GM23338 (cell line): ENCODE measurements around the gene SLC39A11. TPM values are rescaled to one million over a fixed set of nuclear protein-coding genes. Genes with fewer than 3 reads are reported as not detected.
"Not testable (repeated sequence)": the region's sequence is repeated elsewhere in the genome, so short reads cannot be mapped to it uniquely, and the experiment has no call there.

Experiments used
- ATAC-seq: fragments of 200-7000 bp; cut with Tn5 transposase; 3 replicates; pipeline ENCODE4 v1.9.1; 2020
- DNase-seq: peaks from one replicate; pipeline ENCODE4 v3.0.0-alpha.2; 2015; ENCODE audit warnings: low spot score
- H2AFZ ChIP-seq: fragments of 200-600 bp; sonication (generic); 2 replicates; pipeline ENCODE4 v1.8.0; 2016; ENCODE audit warnings: antibody characterized with exemption, mild to moderate bottlenecking, moderate library complexity
- H3F3A ChIP-seq: fragments of 200-600 bp; sonication (generic); replicated peaks from 2 replicates; pipeline ENCODE4 v1.8.0; 2017; ENCODE audit warnings: antibody characterized with exemption, mixed run types, low read depth
- H3K27ac ChIP-seq: fragments of 200-600 bp; sonication (generic); 2 replicates; pipeline ENCODE4 v1.6.1; 2016; ENCODE audit warnings: low read depth
- H3K27me3 ChIP-seq: fragments of 200-600 bp; sonication (generic); 2 replicates; pipeline ENCODE4 v1.8.0; 2016; ENCODE audit warnings: mild to moderate bottlenecking, mixed run types, moderate library complexity; ENCODE audit not compliant: insufficient read depth
- H3K36me3 ChIP-seq: fragments of 200-600 bp; sonication (generic); 2 replicates; pipeline ENCODE4 v1.8.0; 2016; ENCODE audit warnings: mild to moderate bottlenecking; ENCODE audit not compliant: insufficient read depth
- H3K4me1 ChIP-seq: fragments of 200-600 bp; sonication (generic); 2 replicates; pipeline ENCODE4 v1.8.0; 2016; ENCODE audit warnings: mild to moderate bottlenecking, moderate library complexity; ENCODE audit not compliant: insufficient read depth
- H3K4me2 ChIP-seq: fragments of 200-600 bp; sonication (generic); 2 replicates; pipeline ENCODE4 v1.7.1; 2017; ENCODE audit warnings: mixed run types
- H3K4me3 ChIP-seq: fragments of 200-600 bp; sonication (generic); 2 replicates; pipeline ENCODE4 v1.6.1; 2016; ENCODE audit warnings: mixed run types
- H3K79me2 ChIP-seq: fragments of 200-600 bp; sonication (generic); replicated peaks from 2 replicates; pipeline ENCODE4 v1.8.0; 2017; ENCODE audit warnings: mild to moderate bottlenecking; ENCODE audit not compliant: insufficient read depth
- H3K9me2 ChIP-seq: fragments of 200-600 bp; sonication (generic); 2 replicates; pipeline ENCODE4 v1.8.0; 2017; ENCODE audit not compliant: insufficient read depth
- H4K20me1 ChIP-seq: fragments of 200-600 bp; sonication (generic); replicated peaks from 2 replicates; pipeline ENCODE4 v1.8.0; 2017; ENCODE audit warnings: mild to moderate bottlenecking; ENCODE audit not compliant: insufficient read depth
- H3K27ac Mint-ChIP-seq: 2 replicates; pipeline ENCODE4 v1.8.0; 2020; ENCODE audit warnings: inconsistent platforms, mild to moderate bottlenecking, moderate library complexity, mixed read lengths
- H3K27me3 Mint-ChIP-seq: 3 replicates; pipeline ENCODE4 v1.8.0; 2022; ENCODE audit warnings: low read depth, mild to moderate bottlenecking, moderate library complexity, mixed read lengths, inconsistent platforms; ENCODE audit not compliant: insufficient read depth, poor library complexity
- H3K36me3 Mint-ChIP-seq: 3 replicates; pipeline ENCODE4 v1.8.0; 2021; ENCODE audit warnings: low read depth, mild to moderate bottlenecking, inconsistent platforms, moderate library complexity, mixed read lengths
- H3K4me1 Mint-ChIP-seq: 3 replicates; pipeline ENCODE4 v1.8.0; 2020; ENCODE audit warnings: mild to moderate bottlenecking, inconsistent platforms, mixed read lengths
- H3K4me3 Mint-ChIP-seq: 3 replicates; pipeline ENCODE4 v1.8.0; 2021; ENCODE audit warnings: moderate library complexity, mild to moderate bottlenecking, inconsistent platforms, mixed read lengths
- H3K9me3 Mint-ChIP-seq: 3 replicates; pipeline ENCODE4 v1.8.0; 2020; ENCODE audit warnings: moderate library complexity, mild to moderate bottlenecking, inconsistent platforms, mixed read lengths
- CREB1 ChIP-seq: fragments of 250-450 bp; sonication (Bioruptor Pico); IDR thresholded peaks from 2 replicates; pipeline ENCODE4 v1.5.0; 2020; ENCODE audit warnings: low read depth, mild to moderate bottlenecking, moderate library complexity
- CTCF ChIP-seq, 2 experiments: fragments of 200-600 bp in 1 of 2; sonication (generic) in 1 of 2; conservative IDR thresholded peaks; 2 replicates each; pipeline versions ENCODE4 v1.5.1 to v1.6.1; 2016 to 2017; ENCODE audit warnings: antibody characterized with exemption in 2 of 2, low read depth in 2 of 2, mild to moderate bottlenecking in 2 of 2, moderate library complexity in 1 of 2
- EZH2 ChIP-seq: fragments of 200-600 bp; sonication (generic); IDR thresholded peaks from one replicate; pipeline ENCODE4 v1.8.0; 2017; ENCODE audit warnings: antibody characterized with exemption, mild to moderate bottlenecking, low read depth; ENCODE audit not compliant: unreplicated experiment
- EZH2phosphoT487 ChIP-seq: fragments of 200-600 bp; sonication (generic); IDR thresholded peaks from one replicate; pipeline ENCODE4 v1.8.1; 2018; ENCODE audit warnings: antibody characterized with exemption; ENCODE audit not compliant: unreplicated experiment
- JUNB ChIP-seq: IDR thresholded peaks from one replicate; pipeline ENCODE4 v1.6.1; 2016; ENCODE audit warnings: antibody characterized with exemption; ENCODE audit not compliant: unreplicated experiment
- NANOG ChIP-seq: IDR thresholded peaks from 2 replicates; pipeline ENCODE4 v1.6.1; 2016; ENCODE audit warnings: antibody characterized with exemption, borderline replicate concordance
- POLR2AphosphoS5 ChIP-seq: IDR thresholded peaks from 2 replicates; pipeline ENCODE4 v1.6.1; 2016; ENCODE audit warnings: antibody characterized with exemption, low read depth
- STAT1 ChIP-seq: IDR thresholded peaks from one replicate; pipeline ENCODE4 v1.6.1; 2016; ENCODE audit warnings: antibody characterized with exemption; ENCODE audit not compliant: unreplicated experiment
- ZNF331 ChIP-seq: fragments of 250-450 bp; sonication (Bioruptor Pico); IDR thresholded peaks from 2 replicates; pipeline ENCODE4 v1.5.0; 2020; ENCODE audit warnings: low read depth, mild to moderate bottlenecking, moderate library complexity
- ZNF462 ChIP-seq: fragments of 250-450 bp; sonication (Bioruptor Pico); IDR thresholded peaks from 2 replicates; pipeline ENCODE4 v1.5.0; 2020; ENCODE audit warnings: mild to moderate bottlenecking, moderate library complexity
- polyA plus RNA-seq: library from polyadenylated mRNA; unstranded; fragments of >200 nt; fragmentation: Nextera tagmentation; extraction: Ambion mirVana; gene quantifications from 2 replicates; pipeline ENCODE4 v1.2.1, GENCODE V29; 2016
- total RNA-seq: library from RNA; depleted of rRNA; stranded (reverse); fragments of >200 nt; shearing (Covaris generic); gene quantifications from 2 replicates; pipeline ENCODE4 v1.2.3, GENCODE V29; 2014
- TF ChIP-seq, protein P1 (sequence below): IDR thresholded peaks from one replicate; pipeline ENCODE4 v1.6.1; 2018; ENCODE audit warnings: antibody characterized with exemption; ENCODE audit not compliant: unreplicated experiment

SLC39A11 gene
- total and polyA plus RNA-seq, 2 experiments from 2014 or later = 10.8 to 18.1 TPM

DNA sequence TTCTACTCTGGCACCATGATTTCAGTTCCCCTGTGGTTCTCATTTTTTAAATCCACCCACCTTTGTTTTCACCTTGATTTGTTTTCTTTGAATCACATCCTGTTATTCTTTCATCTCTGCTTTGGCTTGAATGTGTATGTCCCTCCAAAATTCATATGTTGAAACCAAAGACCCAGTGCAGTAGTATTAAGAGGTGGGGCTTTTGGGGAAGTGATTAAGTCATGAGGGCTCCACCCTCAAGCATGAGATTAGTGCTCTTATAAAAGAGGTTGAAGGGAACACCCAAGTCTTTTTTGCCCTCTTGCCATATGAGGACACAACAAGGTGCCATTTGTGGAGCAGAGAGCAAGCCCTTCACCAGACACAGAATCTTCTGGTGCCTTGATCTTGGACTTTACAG is 382.3 kb downstream of the SLC39A11 start:
- Mint-ChIP-seq H3K27me3 (peaks cover 2% of the 10 kb centered on the region), H3K9me3 (peaks cover 12% of the 10 kb centered on the region), H3K4me3 (no peak overlapping the region), H3K4me1 (no peaks in the 10 kb centered on the region; the same call in 2 of the 3 replicates), H3K36me3 (peaks cover 4% of the 10 kb centered on the region; the same call in 2 of the 3 replicates), H3K27ac (no peak overlapping the region)
- Histone ChIP-seq H3K36me3 (no peaks in the 10 kb centered on the region), H2AFZ (no peak overlapping the region), H3K27ac (no peak overlapping the region), H3K9me2 (peaks cover 7% of the 10 kb centered on the region; the same call in 1 of the 2 replicates), H3F3A (no peaks in the 10 kb centered on the region), H3K27me3 (no peaks in the 10 kb centered on the region), H3K79me2 (no peaks in the 10 kb centered on the region), H3K4me1 (no peaks in the 10 kb centered on the region), H4K20me1 (no peaks in the 10 kb centered on the region), H3K4me3 (no peak overlapping the region), H3K4me2 (no peak overlapping the region)
- no peak for TF ChIP-seq POLR2AphosphoS5
- no peak for TF ChIP-seq EZH2
- TF ChIP-seq EZH2phosphoT487 = no peak
- no peak for TF ChIP-seq ZNF331 (CRISPR knock-in tag)
- no peak for TF ChIP-seq NANOG
- no peak for TF ChIP-seq CREB1
- TF ChIP-seq CTCF (conservative IDR thresholded peaks at IDR 0.05; ENCODE audit: low read depth in 2 of 2) = no peak
- no peak for TF ChIP-seq ZNF462 (CRISPR knock-in tag)
- TF ChIP-seq STAT1 = no peak
- TF ChIP-seq, protein P1, sequence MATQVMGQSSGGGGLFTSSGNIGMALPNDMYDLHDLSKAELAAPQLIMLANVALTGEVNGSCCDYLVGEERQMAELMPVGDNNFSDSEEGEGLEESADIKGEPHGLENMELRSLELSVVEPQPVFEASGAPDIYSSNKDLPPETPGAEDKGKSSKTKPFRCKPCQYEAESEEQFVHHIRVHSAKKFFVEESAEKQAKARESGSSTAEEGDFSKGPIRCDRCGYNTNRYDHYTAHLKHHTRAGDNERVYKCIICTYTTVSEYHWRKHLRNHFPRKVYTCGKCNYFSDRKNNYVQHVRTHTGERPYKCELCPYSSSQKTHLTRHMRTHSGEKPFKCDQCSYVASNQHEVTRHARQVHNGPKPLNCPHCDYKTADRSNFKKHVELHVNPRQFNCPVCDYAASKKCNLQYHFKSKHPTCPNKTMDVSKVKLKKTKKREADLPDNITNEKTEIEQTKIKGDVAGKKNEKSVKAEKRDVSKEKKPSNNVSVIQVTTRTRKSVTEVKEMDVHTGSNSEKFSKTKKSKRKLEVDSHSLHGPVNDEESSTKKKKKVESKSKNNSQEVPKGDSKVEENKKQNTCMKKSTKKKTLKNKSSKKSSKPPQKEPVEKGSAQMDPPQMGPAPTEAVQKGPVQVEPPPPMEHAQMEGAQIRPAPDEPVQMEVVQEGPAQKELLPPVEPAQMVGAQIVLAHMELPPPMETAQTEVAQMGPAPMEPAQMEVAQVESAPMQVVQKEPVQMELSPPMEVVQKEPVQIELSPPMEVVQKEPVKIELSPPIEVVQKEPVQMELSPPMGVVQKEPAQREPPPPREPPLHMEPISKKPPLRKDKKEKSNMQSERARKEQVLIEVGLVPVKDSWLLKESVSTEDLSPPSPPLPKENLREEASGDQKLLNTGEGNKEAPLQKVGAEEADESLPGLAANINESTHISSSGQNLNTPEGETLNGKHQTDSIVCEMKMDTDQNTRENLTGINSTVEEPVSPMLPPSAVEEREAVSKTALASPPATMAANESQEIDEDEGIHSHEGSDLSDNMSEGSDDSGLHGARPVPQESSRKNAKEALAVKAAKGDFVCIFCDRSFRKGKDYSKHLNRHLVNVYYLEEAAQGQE = no peak
- no peak for TF ChIP-seq JUNB
- DNase-seq = no peak
- ATAC-seq = no peak

- not testable (repeated sequence) for H3K36me3 Mint-ChIP-seq, H3K79me2 ChIP-seq, H3K4me1 Mint-ChIP-seq, H3K4me2 ChIP-seq, H3K4me3 ChIP-seq, H4K20me1 ChIP-seq, H2AFZ ChIP-seq, H3K9me2 ChIP-seq, DNase-seq, H3K4me1 ChIP-seq, H3K4me3 Mint-ChIP-seq, H3K27ac ChIP-seq, H3K27me3 Mint-ChIP-seq, ATAC-seq, H3K36me3 ChIP-seq, H3K27me3 ChIP-seq, H3F3A ChIP-seq, H3K27ac Mint-ChIP-seq
- H3K9me3 Mint-ChIP-seq = peaks cover 12% of the 10 kb centered on the region
Measured at GRCh38 chr17:72708682-72709081, 383.8 kb downstream of the SLC39A11 start.
